GM06990 (cell line): ENCODE measurements around the gene TMEM258.

Experiments
- DNase-seq: peaks from one replicate; pipeline ENCODE4 v3.0.0-alpha.2; 2011; ENCODE audit not compliant: insufficient read length; ENCODE audit errors: extremely low read depth
- H3K27me3 ChIP-seq: replicated peaks from 2 replicates; pipeline ENCODE4 v1.6.0; 2011; ENCODE audit warnings: low read length; ENCODE audit not compliant: control insufficient read depth, insufficient read depth
- H3K36me3 ChIP-seq: 2 replicates; pipeline ENCODE4 v1.5.1; 2011; ENCODE audit warnings: low read length; ENCODE audit not compliant: control insufficient read depth, insufficient read depth
- H3K4me3 ChIP-seq: replicated peaks from 2 replicates; pipeline ENCODE4 v1.5.1; 2011; ENCODE audit warnings: low read depth, mild to moderate bottlenecking, control low read depth, low read length
- TF ChIP-seq, protein P1 (sequence below): IDR thresholded peaks from 2 replicates; pipeline ENCODE4 v1.5.1; 2011; ENCODE audit warnings: low read length, control low read depth, mild to moderate bottlenecking, inconsistent platforms; ENCODE audit not compliant: insufficient read depth, poor library complexity, severe bottlenecking

TMEM258 gene

DNA sequence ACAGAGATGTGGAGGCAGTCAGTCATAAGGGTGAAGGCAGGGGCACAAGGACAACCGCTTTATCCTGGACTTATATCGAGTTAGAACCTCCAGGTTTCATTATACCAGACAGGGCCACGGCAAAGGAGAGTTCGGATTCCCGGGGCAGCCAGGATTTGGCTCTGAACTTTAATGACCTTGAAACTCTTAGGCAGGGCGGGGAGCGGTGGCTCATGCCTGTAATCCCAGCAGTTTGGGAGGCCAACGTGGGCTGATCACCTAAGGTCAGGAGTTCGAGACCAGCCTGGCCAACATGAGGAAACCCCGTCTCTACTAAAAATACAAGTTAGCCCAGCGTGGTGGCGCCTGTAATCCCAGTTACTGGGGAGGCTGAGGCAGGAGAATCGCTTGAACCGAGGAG lies 41.0 kb downstream of the TMEM258 start:
- H3K36me3 ChIP-seq, result no peaks in the 10 kb centered on the region
- H3K27me3 ChIP-seq, result peaks cover 2% of the 10 kb centered on the region
- no peak overlapping the region for H3K4me3 ChIP-seq
- TF ChIP-seq, protein P1, sequence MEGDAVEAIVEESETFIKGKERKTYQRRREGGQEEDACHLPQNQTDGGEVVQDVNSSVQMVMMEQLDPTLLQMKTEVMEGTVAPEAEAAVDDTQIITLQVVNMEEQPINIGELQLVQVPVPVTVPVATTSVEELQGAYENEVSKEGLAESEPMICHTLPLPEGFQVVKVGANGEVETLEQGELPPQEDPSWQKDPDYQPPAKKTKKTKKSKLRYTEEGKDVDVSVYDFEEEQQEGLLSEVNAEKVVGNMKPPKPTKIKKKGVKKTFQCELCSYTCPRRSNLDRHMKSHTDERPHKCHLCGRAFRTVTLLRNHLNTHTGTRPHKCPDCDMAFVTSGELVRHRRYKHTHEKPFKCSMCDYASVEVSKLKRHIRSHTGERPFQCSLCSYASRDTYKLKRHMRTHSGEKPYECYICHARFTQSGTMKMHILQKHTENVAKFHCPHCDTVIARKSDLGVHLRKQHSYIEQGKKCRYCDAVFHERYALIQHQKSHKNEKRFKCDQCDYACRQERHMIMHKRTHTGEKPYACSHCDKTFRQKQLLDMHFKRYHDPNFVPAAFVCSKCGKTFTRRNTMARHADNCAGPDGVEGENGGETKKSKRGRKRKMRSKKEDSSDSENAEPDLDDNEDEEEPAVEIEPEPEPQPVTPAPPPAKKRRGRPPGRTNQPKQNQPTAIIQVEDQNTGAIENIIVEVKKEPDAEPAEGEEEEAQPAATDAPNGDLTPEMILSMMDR, result no peak
- DNase-seq, result no peak

DNA sequence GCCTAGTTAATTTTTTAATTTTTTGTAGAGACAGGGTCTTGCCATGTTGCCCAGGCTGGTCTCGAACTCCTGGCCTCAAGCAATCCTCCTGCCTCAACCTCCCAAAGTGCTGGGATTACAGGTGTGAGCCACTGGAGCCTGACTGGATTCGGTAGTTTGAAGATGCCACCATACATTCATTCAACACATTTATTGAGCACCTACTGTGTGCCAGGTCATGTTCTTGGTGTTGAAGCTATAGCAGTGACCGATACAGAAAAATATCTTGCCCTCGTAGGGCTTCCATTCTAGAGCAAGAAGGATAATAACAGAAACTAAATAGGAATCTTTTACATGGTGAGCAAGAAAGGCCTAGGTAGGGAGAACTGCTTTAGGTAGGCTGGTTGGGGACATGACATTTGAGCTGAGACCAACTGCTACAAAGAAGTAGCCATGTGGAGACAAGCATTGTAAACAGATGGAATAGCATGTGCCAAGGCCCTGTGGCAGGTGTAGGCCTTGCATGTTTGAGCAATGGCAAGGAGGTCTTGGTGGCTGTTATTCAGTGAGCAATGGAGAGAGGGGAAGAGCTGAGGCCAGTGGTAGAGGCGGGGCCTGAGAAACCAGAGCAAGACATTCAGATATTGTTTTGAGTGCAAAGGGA lies 41.6 kb downstream of the TMEM258 start:
- H3K4me3 ChIP-seq, result no peak overlapping the region
- no peaks in the 10 kb centered on the region for H3K36me3 ChIP-seq
- H3K27me3 ChIP-seq, result peaks cover 2% of the 10 kb centered on the region
- TF ChIP-seq, protein P1, result no peak
- no peak for DNase-seq

DNA sequence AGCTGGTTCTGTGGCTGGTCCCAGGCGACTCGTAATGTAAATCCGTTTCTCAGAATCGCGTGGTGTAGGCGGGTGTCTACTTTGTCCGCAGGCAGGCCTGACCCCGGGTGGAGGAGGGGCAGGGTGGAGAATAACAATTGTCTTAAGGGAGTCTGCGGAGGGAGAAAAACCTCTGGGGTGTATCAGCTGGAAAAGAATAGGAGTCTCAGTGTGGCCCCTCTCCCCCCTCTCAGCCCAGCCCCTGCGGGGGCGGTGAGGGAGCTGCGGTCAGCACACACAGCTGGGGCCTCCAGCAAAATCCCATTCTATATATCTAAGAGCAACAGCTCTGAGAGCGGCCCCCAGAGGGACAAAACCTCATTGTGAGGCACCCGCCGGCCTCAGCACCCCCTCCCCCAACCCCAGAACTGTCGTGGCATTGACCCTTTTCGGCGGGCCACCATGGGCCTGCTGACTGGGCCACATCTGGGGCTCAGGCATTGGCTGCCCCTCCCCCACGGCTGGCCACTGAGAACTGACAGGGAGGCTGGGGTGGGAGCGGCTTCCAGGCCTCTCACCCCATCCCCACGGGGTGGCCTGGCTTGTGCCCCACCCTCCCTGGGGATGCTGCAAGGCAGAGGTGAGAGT lies 42.7 kb downstream of the TMEM258 start:
- TF ChIP-seq, protein P1, result no peak
- no peak for DNase-seq
- no peaks in the 10 kb centered on the region for H3K36me3 ChIP-seq
- H3K27me3 ChIP-seq, result peaks cover 2% of the 10 kb centered on the region
- no peak overlapping the region for H3K4me3 ChIP-seq

DNA sequence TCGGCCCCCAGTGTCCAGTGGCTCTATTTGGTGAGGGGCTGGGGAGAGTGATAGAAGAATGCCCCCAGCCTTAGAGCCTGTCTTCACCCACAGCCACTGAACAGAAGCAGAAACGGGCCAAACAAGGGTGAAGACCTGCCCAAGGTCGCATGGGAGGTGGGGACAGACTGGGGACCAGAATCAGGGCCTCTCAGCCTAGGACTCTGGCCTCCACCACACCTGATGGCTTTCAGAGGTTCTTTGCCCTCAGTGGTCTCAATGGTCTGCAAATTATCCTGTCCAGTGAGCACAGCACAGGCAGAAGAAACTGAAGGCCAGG lies 44.5 kb downstream of the TMEM258 start:
- Histone ChIP-seq H3K36me3 (no peaks in the 10 kb centered on the region), H3K4me3 (no peak overlapping the region), H3K27me3 (peaks cover 2% of the 10 kb centered on the region)
- DNase-seq, result no peak
- TF ChIP-seq, protein P1, result no peak

DNA sequence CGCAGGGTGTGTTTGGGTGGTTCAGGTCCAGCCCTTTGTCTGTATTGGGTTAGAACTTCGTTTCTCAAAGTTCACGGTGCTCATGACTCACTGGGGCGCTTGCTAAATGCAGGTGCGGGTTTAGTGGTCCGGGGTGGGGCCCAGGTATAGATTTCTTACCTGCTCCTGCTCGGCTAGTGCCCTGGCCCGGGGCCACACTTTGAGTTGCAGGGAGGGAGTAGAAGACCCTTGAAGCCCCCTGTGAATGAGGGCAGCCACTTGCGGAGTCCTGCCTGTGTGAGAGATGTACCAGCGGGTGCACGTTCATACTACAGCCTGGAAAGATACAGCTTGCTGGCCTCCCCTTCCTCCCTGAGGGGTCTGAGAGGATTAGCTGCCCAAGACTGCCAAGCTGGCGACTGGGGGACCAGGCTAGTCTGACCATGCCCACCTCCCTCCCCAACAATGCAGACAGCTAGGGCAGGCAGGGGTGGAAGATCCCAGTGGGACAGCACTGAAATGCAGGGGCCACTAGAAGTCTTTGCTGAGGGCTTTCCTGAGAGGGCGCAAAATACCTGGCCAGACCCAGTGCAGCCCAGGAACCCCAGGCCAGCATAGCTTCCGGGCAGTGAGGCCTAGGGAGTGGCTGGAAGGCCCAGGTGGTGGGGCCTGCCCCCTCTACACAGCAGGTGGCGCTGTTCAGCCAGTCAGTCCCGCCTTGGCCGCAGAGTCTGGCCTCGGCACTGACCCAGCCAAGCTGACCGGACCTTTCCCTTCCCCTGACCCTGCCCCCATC lies 45.0 kb downstream of the TMEM258 start:
- no peaks in the 10 kb centered on the region for H3K36me3 ChIP-seq
- peak; percentile 57 for DNase-seq
- TF ChIP-seq, protein P1, result peak; percentile 96
- no peak overlapping the region for H3K4me3 ChIP-seq
- peaks cover 2% of the 10 kb centered on the region for H3K27me3 ChIP-seq
